Mesenchymal stem cell (in vitro differentiated cells and primary cell): Measurements from ENCODE around the gene MERTK.

Experiments used
- DNase-seq: peaks from one replicate; pipeline ENCODE4 v3.0.0-alpha.2; 2013
- H2AFZ ChIP-seq: one replicate; pipeline ENCODE4 v1.6.1; 2013; ENCODE audit warnings: low read depth, mild to moderate bottlenecking, control low read depth, inconsistent platforms, low read length, moderate library complexity
- H2AK5ac ChIP-seq: 2 replicates; pipeline ENCODE4 v1.6.1; 2013; ENCODE audit warnings: low read length, moderate library complexity, mild to moderate bottlenecking, inconsistent platforms; ENCODE audit not compliant: severe bottlenecking
- H2BK120ac ChIP-seq: one replicate; pipeline ENCODE4 v1.6.1; 2013; ENCODE audit warnings: low read depth, mild to moderate bottlenecking, inconsistent platforms, low read length, moderate library complexity
- H2BK12ac ChIP-seq, 2 experiments: one replicate each; pipeline ENCODE4 v1.6.1; 2013; ENCODE audit warnings: inconsistent platforms in 2 of 2, low read length in 2 of 2, mild to moderate bottlenecking in 2 of 2, moderate library complexity in 2 of 2, control low read depth in 1 of 2
- H2BK15ac ChIP-seq: one replicate; pipeline ENCODE4 v1.6.1; 2013; ENCODE audit warnings: mild to moderate bottlenecking, low read depth, inconsistent platforms; ENCODE audit not compliant: poor library complexity, severe bottlenecking
- H2BK5ac ChIP-seq: 2 replicates; pipeline ENCODE4 v1.6.1; 2013; ENCODE audit warnings: low read depth, mild to moderate bottlenecking, low read length, control low read depth, inconsistent platforms; ENCODE audit not compliant: poor library complexity, severe bottlenecking
- H3K14ac ChIP-seq, 2 experiments: one replicate each; pipeline ENCODE4 v1.6.1; 2013; ENCODE audit warnings: inconsistent platforms in 2 of 2, low read length in 2 of 2, control low read depth in 1 of 2, mild to moderate bottlenecking in 1 of 2, moderate library complexity in 1 of 2
- H3K18ac ChIP-seq, 2 experiments: one replicate each; pipeline ENCODE4 v1.6.1; 2013; ENCODE audit warnings: inconsistent platforms in 2 of 2, low read length in 2 of 2, control low read depth in 1 of 2, low read depth in 1 of 2, mild to moderate bottlenecking in 1 of 2
- H3K23ac ChIP-seq, 2 experiments: one replicate each; pipeline ENCODE4 v1.6.1; 2013; ENCODE audit warnings: inconsistent platforms in 2 of 2, low read length in 2 of 2, mild to moderate bottlenecking in 2 of 2, moderate library complexity in 2 of 2, control low read depth in 1 of 2
- H3K27ac ChIP-seq: 2 replicates; pipeline ENCODE4 v1.5.1; 2013; ENCODE audit warnings: mild to moderate bottlenecking, moderate library complexity, low read length, control low read depth, inconsistent platforms; ENCODE audit not compliant: poor library complexity, severe bottlenecking
- H3K27me3 ChIP-seq, 2 experiments: 2 replicates each; pipeline versions ENCODE4 v1.6.1 to v1.7.0; 2013; ENCODE audit warnings: low read length in 2 of 2, mild to moderate bottlenecking in 2 of 2, moderate library complexity in 2 of 2, control low read depth in 1 of 2, inconsistent platforms in 1 of 2; ENCODE audit not compliant: control insufficient read depth in 1 of 2, insufficient read depth in 1 of 2
- H3K36me3 ChIP-seq, 2 experiments: 2 replicates each; pipeline versions ENCODE4 v1.6.1 to v1.7.0; 2013; ENCODE audit warnings: low read length in 2 of 2, control low read depth in 1 of 2, inconsistent platforms in 1 of 2, low read depth in 1 of 2, mild to moderate bottlenecking in 1 of 2; ENCODE audit not compliant: insufficient read depth in 2 of 2, control insufficient read depth in 1 of 2
- H3K4ac ChIP-seq, 2 experiments: one replicate each; pipeline ENCODE4 v1.6.1; 2013; ENCODE audit warnings: inconsistent platforms in 2 of 2, low read length in 2 of 2, mild to moderate bottlenecking in 2 of 2, moderate library complexity in 2 of 2, control low read depth in 1 of 2, low read depth in 1 of 2
- H3K4me1 ChIP-seq: 2 replicates; pipeline ENCODE4 v1.6.1; 2013; ENCODE audit warnings: low read depth, low read length, control low read depth; ENCODE audit not compliant: control insufficient read depth, insufficient read depth
- H3K4me2 ChIP-seq: 2 replicates; pipeline ENCODE4 v1.6.1; 2013; ENCODE audit warnings: low read length, mild to moderate bottlenecking, inconsistent platforms; ENCODE audit not compliant: poor library complexity, severe bottlenecking
- H3K4me3 ChIP-seq, 2 experiments: 2 replicates each; pipeline versions ENCODE4 v1.5.1 to v1.7.0; 2013; ENCODE audit warnings: low read length in 2 of 2, mild to moderate bottlenecking in 2 of 2, control low read depth in 1 of 2, low read depth in 1 of 2; ENCODE audit not compliant: insufficient read depth in 1 of 2
- H3K79me1 ChIP-seq: replicated peaks from 2 replicates; pipeline ENCODE4 v1.6.1; 2013; ENCODE audit warnings: mild to moderate bottlenecking, control low read depth, low read length, inconsistent platforms; ENCODE audit not compliant: poor library complexity, severe bottlenecking
- H3K9ac ChIP-seq: 2 replicates; pipeline ENCODE4 v1.7.0; 2013; ENCODE audit warnings: mild to moderate bottlenecking, low read length, moderate library complexity
- H3K9me3 ChIP-seq: 2 replicates; pipeline ENCODE4 v1.7.0; 2013; ENCODE audit warnings: mild to moderate bottlenecking, low read length; ENCODE audit not compliant: control insufficient read depth
- H4K8ac ChIP-seq: one replicate; pipeline ENCODE4 v1.6.1; 2013; ENCODE audit warnings: inconsistent platforms, mild to moderate bottlenecking, low read length, moderate library complexity
- H4K91ac ChIP-seq: one replicate; pipeline ENCODE4 v1.6.1; 2013; ENCODE audit warnings: mild to moderate bottlenecking, low read length, inconsistent platforms
- WGBS: methylation state at CpG from one replicate; pipeline ENCODE4 v1.1.7; 2013; ENCODE audit warnings: mixed read lengths; 5-methylcytosine and 5-hydroxymethylcytosine counted together

Gene MERTK

DNA sequence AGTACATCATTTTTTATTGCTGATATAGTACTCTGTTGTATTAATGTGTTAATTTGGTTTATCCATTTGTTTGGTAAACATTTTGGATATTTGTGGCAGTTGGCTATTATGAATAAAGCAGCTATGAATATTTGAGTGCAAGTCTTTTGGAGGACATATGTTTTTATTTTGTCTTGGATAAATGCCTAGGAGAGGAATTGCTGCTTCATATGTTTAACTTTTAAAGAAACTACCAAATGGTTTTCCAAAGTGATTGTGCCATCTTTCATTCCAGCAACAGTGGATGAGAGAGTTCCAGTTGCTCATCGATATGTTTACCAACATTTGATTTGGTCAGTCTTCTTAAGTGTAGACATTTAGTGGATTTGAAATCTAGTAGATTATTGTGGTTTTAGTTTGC, 51.8 kb downstream of the MERTK start:
- Histone ChIP-seq H2BK5ac (no peak overlapping the region), H3K27ac (no peak overlapping the region), H3K4me3 (no peak overlapping the region), H3K4ac (no peak overlapping the region), H2BK15ac (no peak overlapping the region), H3K23ac (no peak overlapping the region), H3K9me3 (no peaks in the 10 kb centered on the region), H2BK120ac (no peak overlapping the region), H3K18ac (no peak overlapping the region), H3K36me3 (peaks cover 0 to 28% of the 10 kb centered on the region in 2 experiments), H2AFZ (no peak overlapping the region), H3K27me3 (peaks cover 0 to 14% of the 10 kb centered on the region in 2 experiments), H2AK5ac (no peak overlapping the region), H2BK12ac (no peak overlapping the region), H3K9ac (no peak overlapping the region), H4K91ac (no peak overlapping the region), H3K14ac (no peak overlapping the region), H3K4me2 (no peak overlapping the region), H3K4me1 (peaks cover 1% of the 10 kb centered on the region), H3K79me1 (peaks cover 26% of the 10 kb centered on the region), H4K8ac (no peak overlapping the region)
- WGBS = 95% methylated on average over 1 of the region's 1 CpG
- DNase-seq = no peak

DNA sequence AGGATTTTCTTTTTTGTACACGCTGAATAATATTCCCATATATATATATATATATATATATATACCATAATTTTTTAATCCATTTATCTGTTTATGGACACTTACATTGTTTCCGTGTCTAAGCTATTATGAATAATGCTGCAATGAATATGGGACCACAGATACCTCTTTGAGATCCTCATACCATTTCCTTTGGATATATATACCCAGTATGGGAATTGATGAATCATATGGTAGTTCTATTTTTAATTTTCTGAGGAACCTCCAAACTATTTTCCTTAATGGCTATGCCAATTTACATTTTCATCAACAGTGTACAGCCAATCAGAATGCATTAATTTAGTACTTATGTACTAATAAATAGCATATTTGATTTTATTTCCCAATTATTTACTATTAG, 53.1 kb downstream of the MERTK start:
- DNase-seq = no peak
- no peak overlapping the region for H4K91ac ChIP-seq

DNA sequence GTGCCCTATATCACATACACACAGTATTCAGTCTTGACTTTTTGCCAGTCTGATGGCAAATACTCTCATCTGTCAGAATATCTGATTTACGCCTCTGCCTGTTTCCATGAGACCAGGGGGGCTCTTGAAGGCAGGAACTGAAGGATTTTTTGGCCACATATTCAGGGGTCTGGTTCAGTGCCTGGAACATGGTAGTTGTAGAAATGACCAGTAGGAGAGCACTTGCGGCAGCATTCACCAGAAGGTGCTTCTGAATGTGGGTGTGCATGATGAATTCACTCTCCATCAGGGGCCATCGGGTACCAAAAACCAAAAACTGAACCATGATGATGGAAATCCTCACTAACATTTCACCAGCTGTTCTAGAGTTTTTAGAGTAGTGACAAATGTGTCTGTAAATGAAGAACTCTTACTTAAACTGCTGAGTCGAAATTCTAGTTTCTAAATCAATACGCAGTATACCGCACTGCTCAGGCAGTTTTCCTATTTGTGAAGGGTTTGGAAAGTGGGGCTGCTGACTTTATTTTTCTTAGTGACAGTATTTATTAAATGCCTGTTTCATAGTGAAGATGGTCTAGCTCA, 54.6 kb downstream of the MERTK start:
- Histone ChIP-seq H2AFZ (no peak overlapping the region), H3K23ac (no peak overlapping the region), H3K36me3 (peaks cover 0 to 19% of the 10 kb centered on the region in 2 experiments), H2BK12ac (no peak overlapping the region), H3K14ac (no peak overlapping the region), H3K79me1 (peaks cover 23% of the 10 kb centered on the region), H3K18ac (no peak overlapping the region), H3K27me3 (peaks cover 0 to 20% of the 10 kb centered on the region in 2 experiments), H2BK15ac (no peak overlapping the region), H2BK120ac (no peak overlapping the region), H4K91ac (no peak overlapping the region), H3K4me3 (no peak overlapping the region), H3K9ac (no peak overlapping the region), H4K8ac (no peak overlapping the region), H3K27ac (no peak overlapping the region), H2AK5ac (no peak overlapping the region), H3K4ac (no peak overlapping the region), H3K4me2 (no peak overlapping the region), H3K4me1 (no peaks in the 10 kb centered on the region), H3K9me3 (no peaks in the 10 kb centered on the region), H2BK5ac (no peak overlapping the region)
- DNase-seq = no peak
- 96% methylated on average over 4 of the region's 6 CpGs for WGBS

More for the DNA sequence above, 53.1 kb downstream of the MERTK start:
- Histone ChIP-seq H2BK5ac (no peak overlapping the region), H4K8ac (no peak overlapping the region), H3K36me3 (peaks cover 0 to 24% of the 10 kb centered on the region in 2 experiments), H3K23ac (no peak overlapping the region), H3K4me3 (no peak overlapping the region), H2AK5ac (no peak overlapping the region), H3K4me1 (peaks cover 1% of the 10 kb centered on the region), H3K4me2 (no peak overlapping the region), H2BK120ac (no peak overlapping the region), H3K9me3 (no peaks in the 10 kb centered on the region), H3K9ac (no peak overlapping the region), H2BK12ac (no peak overlapping the region), H2BK15ac (no peak overlapping the region), H3K4ac (no peak overlapping the region), H3K27ac (no peak overlapping the region), H3K79me1 (peaks cover 23% of the 10 kb centered on the region), H2AFZ (no peak overlapping the region), H3K18ac (no peak overlapping the region), H3K14ac (no peak overlapping the region), H3K27me3 (peaks cover 0 to 14% of the 10 kb centered on the region in 2 experiments)
- no CpG with 5 or more reads among the region's 2 CpGs for WGBS

DNA sequence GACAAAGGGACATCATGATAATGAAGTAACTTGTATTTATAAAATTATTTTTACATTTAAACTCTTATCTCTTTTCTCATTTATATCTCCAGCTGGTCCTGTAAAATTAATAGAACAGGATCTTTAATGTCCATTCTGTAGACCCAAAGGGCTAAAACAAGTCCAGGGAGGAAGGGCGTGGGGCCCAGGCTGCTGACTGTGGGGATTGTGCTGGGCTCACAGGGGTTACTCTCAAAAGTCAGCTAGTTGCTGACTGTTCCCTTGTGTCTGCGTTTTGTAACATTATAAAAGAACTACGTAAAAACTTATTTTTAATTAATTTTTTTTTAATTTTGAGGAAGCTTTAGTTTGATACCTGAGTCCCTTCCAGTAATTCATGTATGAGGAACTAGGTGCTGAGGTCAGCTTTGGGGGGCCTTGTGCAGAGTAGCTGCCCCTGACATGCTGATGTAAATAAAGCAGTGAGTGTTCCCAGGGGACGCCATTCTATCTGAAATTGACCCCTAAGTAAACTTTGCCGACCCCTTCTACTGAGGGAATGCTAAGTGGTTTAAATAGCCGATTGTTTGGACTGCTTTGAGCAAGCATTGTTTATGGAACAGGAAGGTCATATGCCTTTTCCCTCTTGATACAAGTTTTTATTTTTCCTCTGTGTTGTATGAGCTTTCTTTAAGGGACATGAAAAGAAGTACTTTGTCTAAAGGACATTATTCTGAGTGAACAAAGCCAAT, 56.4 kb downstream of the MERTK start:
- no peaks in the 10 kb centered on the region for H3K9me3 ChIP-seq
- no peak overlapping the region for H3K4me2 ChIP-seq
- H3K4me3 ChIP-seq = no peak overlapping the region
- peaks cover 0 to 11% of the 10 kb centered on the region in 2 experiments for H3K36me3 ChIP-seq
- no peak overlapping the region for H3K23ac ChIP-seq
- no peak overlapping the region for H3K18ac ChIP-seq
- H3K14ac ChIP-seq = no peak overlapping the region
- no peak overlapping the region for H2BK15ac ChIP-seq
- no peak overlapping the region for H3K9ac ChIP-seq
- peaks cover 0 to 18% of the 10 kb centered on the region in 2 experiments for H3K27me3 ChIP-seq
- no peaks in the 10 kb centered on the region for H3K4me1 ChIP-seq
- no peak overlapping the region for H3K27ac ChIP-seq
- H3K79me1 ChIP-seq = peaks cover 30% of the 10 kb centered on the region
- DNase-seq = peak; percentile 26
- no peak overlapping the region for H2AK5ac ChIP-seq
- no peak overlapping the region for H2BK120ac ChIP-seq
- H2BK12ac ChIP-seq = no peak overlapping the region
- H2AFZ ChIP-seq = no peak overlapping the region
- no peak overlapping the region for H4K8ac ChIP-seq
- no peak overlapping the region for H3K4ac ChIP-seq
- 23% methylated on average over 4 of the region's 6 CpGs for whole genome bisulfite sequencing
- H2BK5ac ChIP-seq = no peak overlapping the region
- H4K91ac ChIP-seq = no peak overlapping the region
